ENCODE measurements around the gene TRMT2A.
"Not testable (repeated sequence)": the region's sequence is repeated elsewhere in the genome, so short reads cannot be mapped to it uniquely, and the experiment has no call there.

Gene TRMT2A, protein sequence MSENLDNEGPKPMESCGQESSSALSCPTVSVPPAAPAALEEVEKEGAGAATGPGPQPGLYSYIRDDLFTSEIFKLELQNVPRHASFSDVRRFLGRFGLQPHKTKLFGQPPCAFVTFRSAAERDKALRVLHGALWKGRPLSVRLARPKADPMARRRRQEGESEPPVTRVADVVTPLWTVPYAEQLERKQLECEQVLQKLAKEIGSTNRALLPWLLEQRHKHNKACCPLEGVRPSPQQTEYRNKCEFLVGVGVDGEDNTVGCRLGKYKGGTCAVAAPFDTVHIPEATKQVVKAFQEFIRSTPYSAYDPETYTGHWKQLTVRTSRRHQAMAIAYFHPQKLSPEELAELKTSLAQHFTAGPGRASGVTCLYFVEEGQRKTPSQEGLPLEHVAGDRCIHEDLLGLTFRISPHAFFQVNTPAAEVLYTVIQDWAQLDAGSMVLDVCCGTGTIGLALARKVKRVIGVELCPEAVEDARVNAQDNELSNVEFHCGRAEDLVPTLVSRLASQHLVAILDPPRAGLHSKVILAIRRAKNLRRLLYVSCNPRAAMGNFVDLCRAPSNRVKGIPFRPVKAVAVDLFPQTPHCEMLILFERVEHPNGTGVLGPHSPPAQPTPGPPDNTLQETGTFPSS

DNA sequence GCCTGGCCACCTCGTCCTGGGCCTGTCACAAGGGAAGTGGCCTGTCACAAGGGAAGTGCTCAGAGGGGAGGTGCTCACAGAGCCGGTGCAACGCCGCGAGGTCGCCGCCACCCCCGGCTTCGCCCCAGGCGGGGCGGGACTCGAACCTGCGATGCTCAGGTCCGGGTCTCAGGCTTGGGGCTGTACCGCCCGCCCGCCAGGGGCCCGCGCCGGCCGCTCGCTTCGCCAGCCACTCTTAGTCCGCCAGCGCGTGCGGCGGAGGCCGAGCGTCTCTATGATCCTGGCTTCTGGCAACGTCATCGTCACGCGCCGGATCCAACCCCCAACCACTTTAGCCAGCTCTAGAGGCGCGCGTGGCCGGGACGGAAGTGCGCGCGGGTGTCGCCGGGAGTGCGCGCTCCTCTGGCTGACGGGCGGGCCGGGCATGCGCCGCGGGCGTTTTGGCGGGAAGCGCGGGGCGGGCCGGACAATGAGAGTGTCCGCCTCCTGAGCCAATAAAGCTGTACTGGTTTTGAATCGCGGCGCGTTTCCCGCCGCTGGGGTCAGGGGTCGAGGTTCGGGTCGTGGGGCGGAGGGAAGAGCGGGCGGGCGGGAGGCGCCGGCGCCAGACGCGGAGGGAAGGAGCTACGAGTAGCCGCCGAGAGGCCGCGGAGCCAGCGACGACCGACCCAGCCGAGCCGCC lies at the start of gene TRMT2A:
Gene TRMT2A (minus strand): TSS at position 276 of the 682 bp plus-strand sequence. CDS start 320 bp downstream, outside the sequence.
- DNase-seq (ENCODE audit: extremely low read depth in 1 of 2, low read depth in 1 of 2): peak; percentile 95 to 97

DNA sequence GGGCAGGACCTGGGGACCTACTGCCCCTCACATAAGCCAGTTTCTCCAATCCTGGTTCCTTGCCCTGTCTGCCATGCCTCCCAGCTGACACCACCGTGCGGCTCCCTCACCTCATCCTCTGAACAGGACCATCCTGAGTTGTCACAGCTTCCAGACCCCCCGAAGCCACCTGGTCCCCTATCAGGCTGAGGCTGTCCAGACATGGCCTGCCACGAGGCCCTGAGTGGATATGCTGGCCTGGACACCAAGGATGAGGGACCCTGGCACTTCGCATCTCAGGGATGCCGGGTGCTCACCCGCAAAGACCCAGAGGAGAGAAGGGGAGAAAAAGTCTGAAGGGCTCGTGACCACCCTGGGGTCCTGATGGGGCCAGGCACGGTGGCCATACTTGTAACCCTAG lies 49.7 kb upstream of the TRMT2A start:
- no peak for DNase-seq (ENCODE audit: extremely low read depth in 1 of 2, low read depth in 1 of 2)

DNA sequence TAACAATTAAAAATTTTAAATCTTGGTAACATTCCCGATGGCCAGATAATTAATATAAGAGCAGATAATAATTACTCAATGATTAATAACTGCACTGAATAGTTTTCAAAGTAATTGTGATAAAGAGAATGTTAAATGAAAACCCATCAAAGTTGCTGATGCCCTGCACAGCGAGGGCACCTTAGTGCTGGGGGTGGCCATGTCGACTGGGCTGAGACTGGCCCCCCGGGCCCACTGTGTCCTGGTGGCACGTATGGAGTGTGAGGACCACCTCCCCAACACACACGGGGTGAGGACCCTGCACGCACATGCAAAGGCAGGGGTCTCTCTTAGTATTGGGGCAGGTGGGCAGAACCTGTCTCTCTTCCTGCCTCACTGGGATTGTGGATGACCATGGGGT lies 48.9 kb upstream of the TRMT2A start:
- DNase-seq (ENCODE audit: extremely low read depth in 1 of 2, low read depth in 1 of 2): no peak

DNA sequence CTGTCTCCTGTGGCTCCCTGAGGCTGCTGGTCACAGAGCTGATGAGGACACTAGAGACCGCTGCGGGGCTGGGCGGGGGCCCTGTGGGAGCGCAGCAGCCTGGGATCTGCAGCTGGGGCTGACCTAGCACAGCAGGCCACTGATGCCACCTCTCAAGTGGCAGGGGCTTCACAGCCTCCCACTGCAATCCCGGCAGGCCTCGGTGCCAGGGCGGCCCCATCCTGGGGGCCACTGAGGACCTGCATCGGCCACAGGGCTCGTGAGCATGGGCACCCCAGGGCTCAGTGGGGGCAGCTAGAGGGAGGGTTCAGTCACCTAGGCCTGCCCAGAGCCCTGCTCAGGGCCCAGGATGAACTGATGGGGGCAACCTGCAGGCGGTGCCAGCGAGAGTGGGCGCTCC lies 48.4 kb upstream of the TRMT2A start:
- no peak for DNase-seq (ENCODE audit: extremely low read depth in 1 of 2, low read depth in 1 of 2)

DNA sequence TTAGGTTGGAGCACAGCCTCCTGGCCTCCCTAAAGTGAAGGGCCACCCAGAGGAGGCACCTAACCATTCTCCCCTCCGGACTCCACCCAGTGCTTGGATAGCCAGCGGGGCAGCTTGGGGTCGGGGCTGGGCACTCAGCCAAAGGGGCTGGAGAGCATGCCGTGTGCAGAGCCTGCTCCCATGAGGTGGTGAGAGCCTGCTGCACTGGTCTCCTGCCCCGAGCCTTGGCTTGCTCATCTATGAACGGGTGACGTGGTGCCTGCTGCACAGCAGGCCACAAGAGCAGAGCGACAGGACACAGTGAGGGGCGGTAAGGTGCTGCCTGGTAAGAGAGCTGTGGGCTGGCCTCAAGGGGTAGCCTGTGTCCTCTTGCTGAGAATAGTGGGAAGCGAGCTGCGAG lies 47.8 kb upstream of the TRMT2A start:
- DNase-seq (ENCODE audit: extremely low read depth in 1 of 2, low read depth in 1 of 2): no peak

DNA sequence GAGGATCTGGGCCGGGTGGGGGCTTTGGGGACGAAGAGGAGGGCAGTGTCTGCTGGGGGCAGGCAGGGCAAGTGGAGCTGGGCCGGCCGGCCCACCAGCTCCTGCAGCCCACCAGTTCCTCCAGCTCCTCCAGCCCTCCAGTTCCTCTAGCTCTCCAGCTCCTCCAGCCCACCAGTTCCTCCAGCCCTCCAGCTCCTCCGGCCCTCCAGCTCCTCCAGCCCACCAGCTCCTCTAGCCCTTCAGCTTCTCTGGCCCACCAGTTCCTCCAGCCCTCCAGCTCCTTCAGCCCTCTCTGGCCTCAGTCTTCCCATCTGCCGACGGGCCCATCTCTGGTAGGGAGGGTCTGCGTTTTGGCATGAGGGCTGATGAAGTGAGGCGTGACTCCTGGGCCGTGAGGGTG lies 43.0 kb upstream of the TRMT2A start:
- DNase-seq (ENCODE audit: extremely low read depth in 1 of 2, low read depth in 1 of 2): no peak

DNA sequence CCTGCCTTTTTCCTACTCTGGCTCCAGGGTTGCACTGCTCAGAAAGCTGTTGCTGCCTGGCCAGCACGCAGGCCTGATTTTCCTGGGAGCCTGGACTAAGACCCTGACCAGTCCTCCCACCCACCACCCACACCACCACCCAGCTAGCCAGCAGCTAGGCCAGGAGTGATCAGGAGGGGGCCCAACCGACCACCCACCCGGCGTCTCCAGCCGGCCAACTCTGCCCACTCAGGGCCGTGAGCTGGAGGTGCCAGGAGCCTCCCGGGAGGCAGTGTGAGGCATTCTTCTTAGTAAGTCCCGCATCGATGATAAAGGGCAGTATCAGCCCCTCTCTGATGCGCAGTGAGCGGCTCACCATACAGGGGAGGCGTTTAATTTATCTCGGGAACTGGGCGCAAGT lies 42.5 kb upstream of the TRMT2A start:
- not testable (repeated sequence) for DNase-seq (ENCODE audit: extremely low read depth in 1 of 2, low read depth in 1 of 2)

DNA sequence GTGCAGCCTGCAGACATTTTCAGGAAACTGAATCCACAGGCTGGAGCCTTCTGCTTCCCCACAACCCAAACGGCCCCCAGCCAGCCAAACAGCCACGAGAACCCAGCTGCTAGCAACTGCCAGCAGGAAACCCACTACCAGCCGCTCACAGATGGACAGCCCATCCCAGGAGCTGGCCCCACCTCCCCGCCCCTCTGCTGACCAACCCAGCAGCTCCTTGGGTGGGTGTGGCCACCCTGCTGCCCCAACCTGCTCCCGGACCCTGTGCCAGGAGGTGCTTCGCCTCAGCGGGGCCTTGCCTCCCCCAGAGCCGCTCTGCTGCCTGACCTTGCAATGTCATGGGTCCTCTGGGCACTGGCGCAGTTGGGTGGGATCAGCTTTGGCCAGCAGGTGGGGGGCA lies 42.0 kb upstream of the TRMT2A start:
- DNase-seq (ENCODE audit: extremely low read depth in 1 of 2, low read depth in 1 of 2): no peak

DNA sequence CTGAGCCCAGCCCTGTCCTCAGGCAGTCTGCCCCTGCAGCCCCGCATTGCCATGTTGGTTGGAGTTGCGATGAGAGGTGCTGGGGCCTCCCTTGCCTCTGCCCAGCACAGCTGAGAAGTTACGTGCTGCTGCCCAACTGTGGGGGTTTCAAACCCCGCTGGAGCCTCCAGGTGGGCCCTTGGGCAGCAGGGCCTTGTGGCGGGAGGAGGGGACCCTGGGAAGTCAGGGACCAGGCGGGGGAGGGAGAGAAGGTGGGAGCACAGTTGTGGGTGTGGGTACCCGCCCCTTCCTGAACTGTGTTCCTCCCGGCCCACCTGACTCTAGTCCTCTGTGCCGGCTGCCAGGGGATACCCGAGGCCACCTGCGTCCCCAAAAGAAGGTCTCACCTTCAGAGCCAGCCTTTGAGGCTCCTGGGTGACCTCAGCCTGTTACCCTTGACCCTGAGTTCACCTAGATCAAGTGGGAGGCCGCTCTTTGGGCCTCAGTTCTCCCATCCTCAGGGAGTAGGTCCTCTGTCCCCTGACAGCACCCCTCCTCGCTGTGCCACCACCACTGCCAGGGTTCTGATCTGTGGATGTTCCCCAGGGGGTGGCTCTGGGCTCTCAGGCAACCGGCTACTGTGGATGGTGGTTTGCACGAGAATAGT lies 41.5 kb upstream of the TRMT2A start:
- no peak for DNase-seq (ENCODE audit: extremely low read depth in 1 of 2, low read depth in 1 of 2)

DNA sequence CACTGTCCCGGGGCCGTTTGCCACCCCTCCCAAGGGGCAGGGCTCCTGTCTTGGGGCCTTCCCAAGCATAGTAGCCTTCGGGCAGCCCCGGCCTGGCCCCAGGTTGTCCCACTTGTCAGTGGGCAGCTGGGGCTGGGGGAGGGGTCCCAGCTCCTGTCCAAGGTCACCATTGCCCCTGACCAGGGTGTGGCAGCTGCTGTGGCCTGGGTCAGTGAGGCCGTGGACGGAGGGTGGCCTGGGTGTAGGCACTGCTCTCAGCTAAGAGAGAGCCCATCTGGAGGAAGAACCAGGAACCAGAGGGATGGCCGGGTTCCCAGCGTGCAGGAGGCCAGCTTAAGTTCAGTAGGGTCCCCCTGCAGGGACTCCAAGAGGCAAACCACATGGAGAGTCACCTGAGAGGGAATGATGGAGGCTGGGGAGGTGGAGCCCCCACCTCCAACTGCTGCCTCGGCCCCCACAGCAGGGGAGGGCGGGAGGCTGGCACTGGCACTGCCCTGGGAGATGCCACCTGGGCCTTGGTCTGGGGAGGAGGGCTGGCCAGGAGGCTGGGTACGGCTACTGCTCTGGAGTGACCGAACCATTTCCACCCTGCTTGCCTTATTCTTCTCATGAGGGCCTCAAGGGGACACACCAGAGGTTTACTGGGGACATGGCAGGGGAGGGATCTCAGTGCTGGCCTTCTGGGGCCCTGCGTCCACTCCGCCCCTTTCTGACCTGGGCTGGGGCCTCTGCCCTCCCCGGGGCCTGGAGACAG lies 40.6 kb upstream of the TRMT2A start:
- no peak for DNase-seq (ENCODE audit: extremely low read depth in 1 of 2, low read depth in 1 of 2)

DNA sequence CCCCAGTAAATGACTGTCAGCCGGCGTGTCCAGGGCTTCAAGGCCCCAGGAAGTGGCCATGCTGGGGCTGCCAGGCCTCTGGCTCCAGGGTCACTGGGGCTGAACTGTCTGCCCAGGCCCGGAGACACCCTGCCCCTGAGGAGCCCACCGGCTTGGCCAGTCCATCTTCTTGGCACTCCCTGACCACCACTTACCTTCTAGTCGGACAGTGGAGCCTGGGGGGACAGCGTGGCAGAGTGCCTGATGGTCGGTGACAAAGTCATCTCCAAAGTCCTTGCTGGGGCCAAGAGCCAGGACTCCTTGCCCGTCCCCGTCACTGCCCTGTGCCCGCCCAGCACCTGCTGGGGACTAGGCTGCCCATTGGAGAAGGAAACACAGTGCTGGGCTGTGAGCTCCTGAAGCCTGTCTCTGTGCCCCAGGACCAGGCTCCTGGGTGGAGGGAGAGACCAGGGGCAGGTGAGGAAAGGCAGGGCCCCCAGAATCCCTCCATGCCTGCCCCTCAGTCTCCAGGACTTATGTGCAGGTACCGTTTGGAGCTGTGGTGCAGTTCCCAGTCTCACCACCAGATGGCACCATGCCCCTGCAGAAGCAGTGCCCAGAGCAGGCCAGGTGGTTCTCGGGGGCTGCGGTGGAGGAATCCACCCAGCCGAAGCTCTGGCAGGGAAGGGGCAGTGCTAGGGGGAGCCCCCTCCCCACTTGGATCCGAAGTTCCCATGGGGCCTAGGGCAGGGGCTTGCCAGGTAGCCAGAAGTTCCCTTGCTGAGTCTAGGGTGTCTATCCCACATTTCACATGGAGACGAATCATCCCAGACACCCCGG lies 39.8 kb upstream of the TRMT2A start:
- DNase-seq (ENCODE audit: extremely low read depth in 1 of 2, low read depth in 1 of 2): peak; percentile 59 to 74

DNA sequence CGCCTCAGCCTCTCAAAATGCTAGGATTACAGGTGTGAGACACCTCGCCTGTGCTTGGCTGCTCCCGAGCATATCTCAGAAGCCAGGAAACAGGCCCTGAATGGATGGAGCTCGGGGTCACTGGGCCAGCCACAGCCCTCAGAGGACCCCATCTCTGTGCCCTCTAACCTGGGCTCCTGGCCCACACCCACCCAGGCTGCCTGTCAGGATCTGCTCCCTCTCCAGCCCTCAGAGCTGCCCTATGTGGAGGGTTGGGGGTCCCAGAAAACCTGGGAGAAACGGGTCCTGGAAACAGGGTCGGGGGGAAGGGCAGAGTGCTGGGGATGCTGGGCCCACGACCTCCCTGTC lies 39.0 kb upstream of the TRMT2A start:
- DNase-seq (ENCODE audit: extremely low read depth in 1 of 2, low read depth in 1 of 2): no peak

DNA sequence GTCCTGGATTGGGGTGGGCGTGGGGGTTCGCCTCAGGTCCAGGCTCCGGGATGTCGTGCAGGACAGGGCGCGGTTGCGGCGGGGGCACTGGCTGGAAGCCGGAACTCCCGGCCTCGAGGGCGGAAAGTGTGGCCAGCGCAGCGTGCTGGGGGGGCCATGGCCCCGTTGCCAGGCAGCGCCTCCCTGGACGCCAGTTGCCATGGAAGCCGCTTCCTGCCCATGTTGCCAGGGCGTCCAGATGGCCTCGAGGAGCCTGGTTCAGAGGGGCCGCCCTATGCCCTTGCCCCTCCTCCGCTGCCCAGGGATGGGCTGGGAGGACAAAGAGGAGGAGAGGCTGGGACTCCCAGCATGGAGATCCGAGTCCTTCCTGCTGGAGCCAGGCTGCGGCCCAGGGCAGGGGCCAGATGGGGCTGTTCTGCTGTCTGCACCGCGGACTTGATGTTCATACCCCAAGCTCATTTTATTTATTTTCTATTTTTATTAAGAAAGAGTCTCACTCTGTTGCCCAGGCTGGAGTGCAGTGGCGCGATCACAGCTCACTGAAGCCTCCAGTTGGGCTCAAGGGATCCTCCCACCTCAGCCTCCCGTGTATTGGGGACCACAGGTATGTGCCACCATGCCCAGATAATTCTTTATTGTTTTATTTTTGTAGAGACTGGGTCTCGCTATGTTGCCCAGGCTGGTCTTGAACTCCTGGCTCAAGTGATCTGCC lies 38.5 kb upstream of the TRMT2A start:
- no peak for DNase-seq (ENCODE audit: extremely low read depth in 1 of 2, low read depth in 1 of 2)

DNA sequence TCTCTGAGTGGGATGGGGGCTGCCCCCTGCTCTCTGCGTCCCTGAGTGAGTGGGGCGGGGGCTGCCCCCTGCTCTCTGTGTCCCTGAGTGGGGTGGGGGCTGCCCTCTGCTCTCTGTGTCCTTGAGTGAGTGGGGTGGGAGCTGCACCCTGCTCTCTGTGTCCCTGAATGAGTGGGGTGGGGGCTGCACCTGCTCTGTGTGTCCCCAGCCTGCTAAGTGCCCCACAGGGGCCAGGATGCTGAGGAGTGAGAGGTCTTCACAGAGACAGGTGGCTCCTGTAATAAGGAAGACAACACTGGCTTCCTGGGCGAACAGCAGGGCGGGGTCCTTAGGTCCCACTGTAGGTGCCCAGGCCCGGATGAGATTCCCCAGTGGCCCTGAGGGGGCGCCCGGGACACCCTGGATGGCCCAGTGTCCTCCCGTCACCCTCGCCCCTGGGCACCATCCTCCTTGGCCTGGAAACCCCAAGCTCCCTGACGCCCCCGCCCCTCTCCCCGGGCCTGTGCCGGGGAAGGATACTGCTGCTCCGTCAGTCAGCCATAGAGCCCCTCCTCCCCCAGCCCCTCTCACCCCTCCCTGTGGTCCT lies 37.7 kb upstream of the TRMT2A start:
- no peak for DNase-seq (ENCODE audit: extremely low read depth in 1 of 2, low read depth in 1 of 2)

DNA sequence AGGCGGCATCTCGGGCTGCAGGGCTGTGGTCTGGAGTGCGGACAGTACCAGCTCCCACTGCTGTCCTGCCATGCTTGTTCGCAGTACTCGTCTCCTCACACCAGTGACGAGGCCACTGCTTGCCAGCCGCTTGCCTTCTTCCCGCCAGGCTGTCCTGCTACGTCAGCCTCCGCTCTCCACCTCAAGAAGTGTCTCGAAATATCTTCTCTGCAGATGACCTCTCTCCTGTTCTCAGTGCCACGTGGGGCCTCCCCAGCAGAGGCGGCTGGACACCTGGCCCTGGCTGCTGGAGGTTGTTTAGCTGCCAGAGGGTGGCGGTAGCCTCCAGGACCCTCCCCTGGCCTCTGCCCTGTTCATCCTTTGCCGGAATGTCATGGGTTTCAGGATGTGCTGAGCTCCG lies 36.9 kb upstream of the TRMT2A start:
- no peak for DNase-seq (ENCODE audit: extremely low read depth in 1 of 2, low read depth in 1 of 2)

DNA sequence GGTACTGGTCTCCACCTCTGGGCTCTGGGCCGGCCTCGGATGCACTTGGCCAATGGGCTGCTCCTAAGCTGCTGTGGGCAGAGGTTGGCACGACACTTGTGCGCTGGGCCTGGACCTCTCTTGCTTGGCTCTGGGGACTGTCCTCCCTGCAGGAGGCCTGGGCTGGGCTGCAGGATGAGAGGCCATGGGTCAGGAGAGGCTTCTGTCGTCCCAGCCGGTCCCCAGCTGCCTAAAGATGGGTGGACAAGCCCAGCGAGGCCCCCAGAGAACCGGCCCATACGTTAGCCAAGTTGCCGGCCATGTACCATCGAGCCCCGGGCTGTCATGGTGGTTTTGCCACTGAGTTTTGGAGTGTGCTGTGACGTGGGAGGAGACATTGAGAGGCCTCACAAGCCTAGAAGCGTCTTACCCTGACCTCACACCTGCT lies 35.5 kb upstream of the TRMT2A start:
- DNase-seq (ENCODE audit: extremely low read depth in 1 of 2, low read depth in 1 of 2): no peak

DNA sequence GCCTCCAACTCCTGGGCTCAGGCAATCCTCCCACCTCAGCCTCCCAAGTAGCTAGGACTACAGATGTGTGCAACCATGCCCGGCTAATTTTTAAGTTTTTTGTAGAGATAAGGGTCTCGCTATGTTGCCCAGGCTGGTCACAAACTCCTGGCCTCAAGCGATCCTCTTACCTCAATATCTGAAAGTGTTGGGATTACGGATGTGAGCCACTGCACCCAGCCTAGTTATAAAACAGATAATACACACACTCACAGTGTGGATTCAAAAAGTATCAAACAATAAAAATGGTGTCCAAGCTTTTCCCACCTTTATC lies 34.2 kb upstream of the TRMT2A start:
- DNase-seq (ENCODE audit: extremely low read depth in 1 of 2, low read depth in 1 of 2): no peak

DNA sequence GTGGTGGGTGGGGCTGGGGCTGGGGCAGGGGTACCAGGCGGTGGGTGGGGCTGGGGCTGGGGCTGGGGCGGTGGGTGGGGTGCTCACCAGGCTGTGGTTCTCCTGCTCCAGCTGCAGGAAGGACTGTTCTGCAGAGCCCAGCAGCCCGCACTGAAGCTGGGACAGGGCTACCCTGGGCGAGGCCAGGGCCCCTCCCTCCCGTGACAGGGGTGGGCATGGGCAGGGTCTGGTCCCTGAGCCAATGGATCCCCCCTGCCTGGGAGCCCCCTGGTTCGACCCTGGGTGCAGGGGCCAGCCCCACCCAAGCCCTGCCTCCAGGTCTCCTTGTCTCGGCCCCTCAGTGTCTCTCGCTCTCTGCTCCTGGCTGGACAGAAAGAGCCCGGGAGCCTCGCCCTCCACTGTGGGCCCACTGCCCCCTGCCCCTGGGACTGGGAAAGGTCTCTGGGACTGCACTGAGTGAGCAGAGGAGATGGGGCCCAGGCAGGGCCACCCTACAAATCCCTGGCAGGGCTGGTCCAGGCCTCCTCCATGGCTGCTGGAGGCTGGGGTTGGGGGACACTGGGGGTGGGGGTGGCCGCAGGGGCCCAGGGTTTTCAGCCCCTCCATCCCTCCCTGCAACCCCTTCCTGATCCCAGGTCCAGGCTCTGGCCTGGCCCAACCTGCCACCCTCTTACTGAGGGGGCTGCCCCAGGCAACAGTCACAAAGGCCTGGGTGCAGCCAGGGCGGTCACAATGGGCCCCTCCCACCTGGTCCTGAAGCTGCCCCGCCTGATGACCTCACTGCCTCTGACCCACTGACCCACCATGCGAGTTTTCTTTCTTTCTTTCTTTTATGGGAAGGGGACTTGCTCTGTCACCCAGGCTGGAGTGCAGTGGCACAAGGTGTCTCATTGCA lies 33.6 kb upstream of the TRMT2A start, which contains the start of gene CCDC188:
Gene CCDC188 (minus strand): TSS at position 675 of the 895 bp plus-strand sequence. CDS start 69 bp downstream, at position 606.
- DNase-seq (ENCODE audit: extremely low read depth in 1 of 2, low read depth in 1 of 2): no peak

Measured in stimulated activated CD8-positive, alpha-beta memory T cell treated with anti-CD3 and anti-CD28 coated beads, Interleukin-7, amount 100 ng/mL, for 48 hours (primary cell).